Smooth muscle cell of the pulmonary artery (primary cell): ENCODE results near the gene DDX6. TPM values are rescaled to one million over a fixed set of nuclear protein-coding genes. Genes with fewer than 3 reads are reported as not detected.

Source experiments
- total RNA-seq: library from RNA; depleted of rRNA; stranded (reverse); fragments of >200 nt; gene quantifications from 2 replicates; pipeline ENCODE4 v1.2.3, GENCODE V29; 2014

DDX6 gene
- total RNA-seq, result 130 and 153 TPM in 2 replicates

GRCh38 chr11:118791111-118791960 lies at the start of gene DDX6:
DDX6 (minus strand) TSS chr11:118791164; CDS start chr11:118786251, 4,913 bp downstream.

Other genes with a start within 250 kb of the DDX6 start
- 17.7 and 22.6 TPM in 2 replicates for gene IFT46, start 225.2 kb downstream of the DDX6 start, total RNA-seq
- 165 and 189 TPM in 2 replicates for gene ARCN1, start 218.8 kb downstream of the DDX6 start, total RNA-seq
- gene PHLDB1, start 183.5 kb downstream of the DDX6 start, total RNA-seq, result 157 and 161 TPM in 2 replicates
- gene TREH, start 111.5 kb downstream of the DDX6 start, total RNA-seq, result not detected in 2 replicates
- gene CXCR5, start 92.7 kb upstream of the DDX6 start, total RNA-seq, result not detected in 2 replicates
- 59.4 and 59.8 TPM in 2 replicates for gene BCL9L, start 134.8 kb upstream of the DDX6 start, total RNA-seq
- gene UPK2, start 165.1 kb upstream of the DDX6 start, total RNA-seq, result not detected in 2 replicates
- not detected in 2 replicates for gene FOXR1, start 180.6 kb upstream of the DDX6 start, total RNA-seq
- 15.1 and 19.9 TPM in 2 replicates for gene CENATAC, start 207.0 kb upstream of the DDX6 start, total RNA-seq
- gene RPS25, start 227.2 kb upstream of the DDX6 start, total RNA-seq, result 196 and 318 TPM in 2 replicates
- gene TRAPPC4, start 227.6 kb upstream of the DDX6 start, total RNA-seq, result 71.3 and 76.6 TPM in 2 replicates
- gene SLC37A4, start 239.7 kb upstream of the DDX6 start, total RNA-seq, result 9.2 and 10.3 TPM in 2 replicates